Cerebellar nuclear complex (tissue), 1 donor: ENCODE measurements around the gene DMRT1.

ENCODE experiments used
- DNase-seq, 2 experiments: peaks; one replicate each; lab custom pipeline; 2025; lab: John Stamatoyannopoulos, UW

The DMRT1 gene

DNA sequence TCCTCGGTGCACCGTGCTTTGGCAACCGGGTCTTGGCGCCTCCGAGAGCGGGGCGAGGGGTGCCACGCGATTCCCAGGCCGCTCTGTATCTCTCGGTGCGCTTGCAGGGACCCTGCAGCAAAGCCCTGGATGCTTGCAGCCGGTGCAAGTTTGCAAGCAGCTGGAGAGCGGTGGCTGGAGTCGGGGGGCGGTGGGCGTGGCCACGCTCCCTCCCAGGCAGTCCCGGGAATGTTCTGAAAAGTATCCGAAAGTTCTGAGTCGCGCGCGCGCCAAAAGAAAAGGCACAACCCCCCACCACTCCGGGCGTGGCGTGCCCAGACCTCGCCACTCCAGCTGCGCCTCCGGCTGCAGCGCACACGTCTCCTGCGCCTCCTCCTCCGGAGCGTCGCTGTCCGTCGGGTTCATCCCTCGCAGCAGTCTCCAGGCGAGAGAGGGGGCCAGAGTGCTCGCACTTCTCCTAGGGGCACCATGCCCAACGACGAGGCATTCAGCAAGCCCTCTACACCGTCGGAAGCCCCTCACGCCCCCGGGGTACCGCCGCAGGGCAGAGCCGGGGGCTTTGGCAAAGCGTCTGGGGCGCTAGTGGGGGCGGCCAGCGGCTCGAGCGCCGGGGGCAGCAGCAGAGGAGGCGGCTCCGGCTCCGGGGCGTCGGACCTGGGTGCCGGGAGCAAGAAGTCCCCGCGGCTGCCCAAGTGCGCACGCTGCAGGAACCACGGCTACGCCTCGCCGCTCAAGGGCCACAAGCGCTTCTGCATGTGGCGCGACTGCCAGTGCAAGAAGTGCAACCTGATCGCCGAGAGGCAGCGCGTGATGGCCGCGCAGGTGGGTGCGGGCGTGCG is at the start of gene DMRT1:
TSS of gene DMRT1 (plus strand) at position 327 of the 839 bp plus-strand sequence. CDS start at position 469, 142 bp downstream.
- DNase-seq, result no peak

- no peak for DNase-seq
Measured at GRCh38 chr9:792331-793260, 48.9 kb upstream of the DMRT1 start.

GRCh38 chr9:794386-794785 is 47.1 kb upstream of the DMRT1 start:
- no peak for DNase-seq

DNA sequence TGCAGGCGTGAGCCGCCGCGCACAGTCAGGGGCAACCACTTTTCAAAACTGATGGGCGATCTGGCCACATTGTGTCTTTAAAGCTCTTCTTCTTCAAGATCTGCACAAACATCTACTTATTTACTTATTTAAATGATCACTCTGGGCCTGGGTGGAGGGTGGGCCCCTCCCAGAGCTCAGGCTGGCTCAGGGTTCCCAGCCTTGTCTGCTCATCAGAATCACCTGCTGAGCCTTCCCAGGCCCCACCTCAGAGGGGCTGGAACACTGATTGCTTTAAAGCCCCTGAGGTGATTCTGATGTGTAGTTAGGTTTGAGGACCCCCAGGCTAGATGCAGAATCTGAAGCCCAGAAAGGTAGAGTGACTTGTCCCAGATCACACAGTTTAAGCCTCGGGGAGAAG is 45.6 kb upstream of the DMRT1 start:
- no peak for DNase-seq

GRCh38 chr9:800591-801150 is 40.8 kb upstream of the DMRT1 start:
- DNase-seq, result no peak

DNA sequence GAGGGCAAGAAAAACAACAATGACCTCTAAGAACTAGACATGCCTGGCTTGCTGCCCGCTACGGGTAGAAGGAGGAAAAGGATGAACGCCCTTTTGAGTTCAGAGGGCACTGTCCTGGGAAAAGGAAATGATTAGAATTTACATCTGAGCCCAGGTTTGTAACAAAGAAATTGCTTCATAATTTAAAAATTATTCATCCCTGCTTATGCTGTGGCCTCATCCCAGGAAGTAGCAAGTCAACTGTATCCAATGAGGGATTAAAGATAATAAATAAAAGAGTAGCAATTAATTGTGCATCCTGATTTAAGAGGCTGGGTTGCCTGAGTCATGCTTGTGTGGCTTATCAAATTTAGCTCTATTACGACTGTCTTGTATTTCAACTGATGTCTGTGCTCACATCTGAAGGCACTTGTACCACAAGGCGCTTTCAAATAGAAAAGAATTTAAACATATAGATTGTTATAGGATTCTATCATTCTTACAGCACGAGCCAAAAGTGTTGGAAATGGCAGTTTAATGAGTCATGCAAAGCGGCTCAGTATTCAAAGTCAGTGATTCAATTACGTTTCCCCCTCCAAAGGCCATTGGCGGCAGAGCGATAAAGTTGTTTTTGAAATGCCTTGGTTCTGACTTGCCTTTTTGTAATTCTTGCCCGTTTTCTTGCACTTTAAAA is 40.0 kb upstream of the DMRT1 start:
- no peak for DNase-seq

DNA sequence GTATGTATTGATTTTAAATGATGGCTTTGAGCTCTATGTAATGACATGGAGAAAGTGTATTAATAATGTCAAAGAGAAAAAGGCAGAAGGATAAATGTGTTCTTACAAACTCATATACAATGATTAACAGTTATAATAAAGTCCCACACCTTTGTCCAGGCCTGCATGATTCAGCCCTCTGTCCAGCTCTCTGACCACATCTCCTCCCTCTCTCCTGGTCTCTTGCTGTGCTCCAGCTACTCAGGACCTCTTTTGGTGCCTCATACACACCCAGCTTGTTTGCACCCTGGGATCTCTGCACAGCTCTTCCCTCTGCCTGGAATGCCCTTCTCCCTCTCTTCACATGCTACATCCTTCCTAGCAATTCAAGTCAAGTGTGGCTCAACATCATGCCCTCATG is 37.5 kb upstream of the DMRT1 start:
- no peak for DNase-seq

GRCh38 chr9:805151-805550 is 36.3 kb upstream of the DMRT1 start:
- no peak for DNase-seq

DNA sequence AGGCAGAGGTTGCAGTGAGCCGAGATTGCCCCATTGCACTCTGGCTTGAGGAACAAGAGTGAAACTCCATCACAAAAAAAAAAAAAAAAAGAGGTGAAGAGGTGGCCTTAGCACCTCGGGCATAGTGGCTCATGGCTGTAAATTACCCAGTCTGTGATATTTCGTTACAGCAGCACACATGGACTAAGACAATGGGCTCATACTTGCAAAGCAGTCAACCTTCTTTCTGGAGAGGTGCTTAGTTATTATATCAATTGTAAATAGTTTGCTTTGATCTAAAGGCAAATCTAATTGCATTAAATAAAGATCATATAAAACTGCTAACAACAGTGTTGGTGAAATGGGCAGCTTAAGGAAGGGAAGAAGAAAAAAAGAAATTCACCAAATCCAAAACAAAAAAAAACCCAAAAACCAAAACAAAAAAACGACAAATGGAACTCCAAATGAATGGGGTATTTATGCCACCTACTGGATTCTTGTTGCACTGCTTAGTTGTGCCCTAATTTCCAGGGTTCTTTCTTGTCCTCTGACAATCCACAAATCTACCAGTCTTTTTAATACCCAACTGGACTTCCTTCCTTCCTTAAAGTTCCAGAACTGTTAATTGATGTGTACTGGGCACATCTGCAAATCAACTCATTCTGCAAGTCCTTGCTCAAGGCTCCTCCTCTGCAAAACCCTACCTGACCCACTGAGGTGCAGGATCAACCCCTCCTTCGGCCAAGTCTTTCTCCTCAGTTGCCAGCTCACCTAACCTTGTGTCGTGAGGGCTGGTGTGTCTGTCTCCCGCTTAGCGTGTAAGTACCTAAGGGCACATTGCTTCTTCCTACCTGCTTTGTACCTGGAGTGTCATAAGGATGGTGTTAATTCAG is 35.0 kb upstream of the DMRT1 start:
- peak in 1 of 2 experiments; percentile 12 for DNase-seq

GRCh38 chr9:811106-811531 is 30.4 kb upstream of the DMRT1 start:
- no peak for DNase-seq

DNA sequence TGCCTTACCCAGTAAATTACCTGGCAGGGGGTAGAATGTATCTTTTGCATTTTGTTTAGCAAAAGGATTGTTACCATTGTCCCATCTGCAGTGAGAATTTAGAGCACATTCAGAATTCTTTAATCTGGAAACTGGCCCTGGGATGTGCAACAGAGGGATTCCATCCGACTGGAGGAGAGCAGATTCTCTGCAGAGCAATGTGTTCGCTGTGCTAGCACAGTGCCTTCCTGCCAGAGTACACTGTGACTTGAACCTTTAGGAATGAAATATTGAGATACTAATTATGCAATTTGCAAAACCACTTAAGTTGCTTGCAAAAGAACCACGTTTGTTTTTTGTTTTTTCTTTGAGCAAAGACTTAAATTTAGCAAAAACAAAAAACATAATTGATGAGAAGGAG is 22.5 kb upstream of the DMRT1 start:
- DNase-seq, result no peak

GRCh38 chr9:826500-827280 is 14.8 kb upstream of the DMRT1 start:
- DNase-seq, result no peak

DNA sequence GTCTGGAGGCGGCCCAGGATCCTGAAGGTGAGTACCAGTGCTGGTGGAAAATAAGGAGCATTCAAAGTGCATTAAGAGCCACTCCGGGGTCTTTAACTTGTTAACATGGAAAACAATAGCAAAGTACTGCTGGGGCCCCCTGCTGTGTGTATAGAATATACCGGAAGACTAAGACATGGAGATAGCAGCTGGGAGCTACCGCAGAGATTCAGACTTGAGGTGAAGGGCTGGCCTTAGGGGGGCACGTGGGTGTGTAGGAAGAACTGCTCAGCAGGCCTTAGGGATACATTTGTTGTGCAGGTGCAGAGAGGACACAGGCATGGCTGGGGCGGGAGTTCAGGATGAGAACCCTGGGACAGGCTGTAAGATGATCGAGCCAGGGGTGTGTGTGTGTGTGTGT is 1.2 kb upstream of the DMRT1 start:
- DNase-seq, result no peak

DNA sequence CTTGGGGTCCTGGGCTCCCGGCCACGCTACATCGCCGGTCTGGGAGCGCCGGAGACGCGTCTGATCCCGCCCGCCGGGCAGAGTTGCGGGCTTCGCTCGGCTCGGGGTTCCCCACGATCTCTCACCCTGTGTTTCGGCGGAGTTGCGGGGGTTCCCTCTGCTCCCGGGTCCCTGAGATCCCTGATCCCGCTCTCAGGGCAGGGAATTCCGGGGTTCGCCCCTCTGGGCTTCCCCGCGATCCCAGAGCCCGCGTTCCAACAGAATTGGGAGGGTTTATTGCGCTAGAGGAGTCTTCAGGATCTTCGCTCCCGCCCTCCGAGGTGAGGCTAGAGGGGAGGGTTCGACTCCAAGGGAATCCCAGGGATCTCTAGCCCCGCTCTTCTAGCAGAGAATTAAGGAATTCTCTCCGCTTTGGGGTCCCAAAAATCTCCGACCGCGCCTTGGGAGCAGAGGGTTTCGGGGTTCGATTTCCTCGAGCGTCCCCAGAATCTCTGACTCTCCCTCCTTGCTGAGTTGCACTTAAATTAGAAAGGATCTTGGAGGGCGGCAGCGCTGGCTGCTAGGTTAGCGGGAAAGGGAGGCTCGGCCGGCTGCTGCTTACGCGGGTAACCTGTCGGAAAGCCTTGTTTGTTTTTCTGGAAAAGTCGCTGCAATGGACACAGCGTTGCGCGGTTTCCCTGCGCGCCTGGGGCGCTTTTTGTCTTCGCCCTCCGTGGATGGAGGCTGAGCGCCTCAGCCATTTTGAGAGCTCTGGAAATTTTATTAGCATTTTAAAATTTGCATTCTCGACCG is 1.3 kb downstream of the DMRT1 start:
- no peak for DNase-seq

- DNase-seq, result no peak
Measured at GRCh38 chr9:843427-843785, 1.9 kb downstream of the DMRT1 start.

DNA sequence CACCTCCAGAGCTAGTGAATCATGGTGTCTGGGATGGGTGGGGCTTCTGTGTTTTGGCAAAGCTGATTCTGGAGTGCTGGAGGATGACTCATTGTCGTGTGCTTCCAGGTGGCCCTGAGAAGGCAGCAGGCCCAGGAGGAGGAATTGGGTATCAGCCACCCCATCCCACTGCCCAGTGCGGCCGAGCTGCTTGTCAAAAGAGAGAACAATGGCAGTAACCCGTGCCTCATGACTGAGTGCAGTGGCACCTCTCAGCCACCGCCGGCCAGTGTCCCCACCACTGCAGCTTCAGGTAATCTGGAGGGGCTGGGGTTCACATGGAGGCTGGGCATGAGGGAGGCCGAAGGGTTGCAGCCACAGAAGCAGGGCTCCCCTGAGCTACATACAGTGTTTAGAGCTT is 5.4 kb downstream of the DMRT1 start:
- no peak for DNase-seq

DNA sequence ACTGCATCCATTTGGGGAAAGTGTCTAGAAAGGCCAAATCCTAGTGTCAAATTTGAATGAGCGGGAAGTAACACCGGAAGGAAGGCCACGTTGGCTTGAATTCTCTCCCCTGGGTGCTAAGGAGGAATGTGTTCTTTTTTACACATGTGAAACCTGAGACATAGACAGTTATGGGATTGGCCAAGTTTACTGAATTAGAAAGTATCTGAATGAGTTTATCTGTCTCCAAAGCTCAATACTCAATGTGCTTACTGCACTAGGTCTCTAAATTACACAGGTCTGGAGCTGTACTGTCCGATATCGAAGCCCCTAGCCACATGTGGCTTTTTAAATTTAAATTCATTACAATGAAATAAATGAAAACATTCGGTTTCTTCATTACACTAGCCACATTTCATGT is 6.0 kb downstream of the DMRT1 start:
- DNase-seq, result no peak

GRCh38 chr9:849431-849830 is 7.9 kb downstream of the DMRT1 start:
- DNase-seq, result no peak

- no peak for DNase-seq
Measured at GRCh38 chr9:852539-852938, 11.0 kb downstream of the DMRT1 start.
